H1 (cell line): ENCODE measurements around the gene TRA2A. TPM values are rescaled to one million over a fixed set of nuclear protein-coding genes. Genes with fewer than 3 reads are reported as not detected.

Experiments
- CTCF ChIA-PET: fragments of 300-600 bp; sonication (Branson Sonifier 250); formaldehyde crosslinking; loops from one replicate; lab custom pipeline; 2021; ENCODE audit not compliant: partially characterized antibody; lab: Charles Lee
- POLR2A ChIA-PET: fragments of 300-600 bp; sonication (Branson Sonifier 250); formaldehyde crosslinking; loops from one replicate; lab custom pipeline; 2021; ENCODE audit warnings: inconsistent platforms; ENCODE audit not compliant: partially characterized antibody; lab: Charles Lee
- DNase-seq, 2 experiments: peaks; one replicate each; pipeline versions ENCODE4 v3.0.0 to v3.0.0-alpha.2; 2010 to 2022; ENCODE audit warnings: low spot score in 2 of 2, low read depth in 1 of 2, mixed read lengths in 1 of 2
- FAIRE-seq: peaks from 2 replicates; lab custom pipeline; 2011; peaks lifted over from hg19 to GRCh38; lab: Jason Lieb, UNC
- H2AFZ ChIP-seq: 2 replicates; pipeline ENCODE4 v1.8.1; 2012; ENCODE audit warnings: low read length, inconsistent platforms
- H2AK5ac ChIP-seq: 2 replicates; pipeline ENCODE4 v1.6.1; 2013; ENCODE audit warnings: low read depth, low read length
- H2BK120ac ChIP-seq: replicated peaks from 2 replicates; pipeline ENCODE3; 2013; ENCODE audit warnings: low read depth, low read length, inconsistent platforms
- H2BK12ac ChIP-seq: 2 replicates; pipeline ENCODE4 v1.6.1; 2013; ENCODE audit warnings: low read depth, low read length
- H2BK15ac ChIP-seq: 2 replicates; pipeline ENCODE4 v1.6.1; 2013; ENCODE audit warnings: low read length
- H2BK20ac ChIP-seq: 2 replicates; pipeline ENCODE4 v1.6.1; 2013; ENCODE audit warnings: low read length
- H2BK5ac ChIP-seq: 2 replicates; pipeline ENCODE4 v1.6.1; 2013; ENCODE audit warnings: low read depth, low read length
- H3K14ac ChIP-seq: 2 replicates; pipeline ENCODE4 v1.6.1; 2013; ENCODE audit warnings: inconsistent platforms; ENCODE audit not compliant: insufficient read length
- H3K18ac ChIP-seq: 2 replicates; pipeline ENCODE4 v1.6.1; 2013; ENCODE audit warnings: low read length; ENCODE audit errors: extremely low read depth
- H3K23ac ChIP-seq: 2 replicates; pipeline ENCODE4 v1.6.1; 2013; ENCODE audit warnings: inconsistent platforms; ENCODE audit not compliant: insufficient read length
- H3K23me2 ChIP-seq: 2 replicates; pipeline ENCODE4 v1.6.1; 2013; ENCODE audit warnings: low read depth, low read length
- H3K27ac ChIP-seq: 2 replicates; pipeline ENCODE4 v1.6.1; 2011; ENCODE audit warnings: low read depth, low read length, inconsistent platforms
- H3K27me3 ChIP-seq, 4 experiments: replicated peaks in 1 of 4; 1 replicate in 1 of 4; 2 replicates in 3 of 4; pipeline versions ENCODE4 v1.6.1 to v1.8.1; 2011 to 2013; ENCODE audit warnings: low read length in 3 of 4, mild to moderate bottlenecking in 3 of 4, inconsistent platforms in 2 of 4, mixed read lengths in 2 of 4, moderate library complexity in 1 of 4; ENCODE audit not compliant: control insufficient read depth in 3 of 4, insufficient read depth in 3 of 4; ENCODE audit errors: extremely low read depth in 1 of 4
- H3K36me3 ChIP-seq, 4 experiments: 2 replicates each; pipeline versions ENCODE4 v1.6.1 to v1.8.1; 2011 to 2013; ENCODE audit warnings: mild to moderate bottlenecking in 4 of 4, low read length in 3 of 4, moderate library complexity in 2 of 4, control low read depth in 1 of 4, inconsistent platforms in 1 of 4; ENCODE audit not compliant: insufficient read depth in 4 of 4, control insufficient read depth in 2 of 4
- H3K4ac ChIP-seq: replicated peaks from 2 replicates; pipeline ENCODE3; 2013; ENCODE audit warnings: low read length, low read depth, mixed read lengths, inconsistent platforms; ENCODE audit not compliant: insufficient read length
- H3K4me1 ChIP-seq, 4 experiments: replicated peaks in 1 of 4; 1 replicate in 1 of 4; 2 replicates in 3 of 4; pipeline versions ENCODE4 v1.6.1 to v1.8.1; 2011 to 2013; ENCODE audit warnings: low read length in 3 of 4, inconsistent platforms in 2 of 4, mixed read lengths in 1 of 4; ENCODE audit not compliant: insufficient read depth in 4 of 4, control insufficient read depth in 3 of 4
- H3K4me2 ChIP-seq, 2 experiments: 2 replicates each; pipeline versions ENCODE4 v1.6.1 to v1.8.1; 2011 to 2013; ENCODE audit warnings: low read depth in 2 of 2, low read length in 2 of 2, control low read depth in 1 of 2, inconsistent platforms in 1 of 2, mild to moderate bottlenecking in 1 of 2; ENCODE audit not compliant: insufficient read depth in 1 of 2
- H3K4me3 ChIP-seq, 4 experiments: fragments of 200-600, 300-600 bp in 1 of 4; sonication (generic), shearing (Covaris generic), sonication (Bioruptor Twin) in 1 of 4; 2 replicates each; pipeline versions ENCODE4 v1.5.1 to v1.8.1; 2011 to 2016; ENCODE audit warnings: low read length in 4 of 4, low read depth in 3 of 4, control low read depth in 2 of 4, inconsistent platforms in 2 of 4, mild to moderate bottlenecking in 2 of 4, mixed read lengths in 1 of 4, moderate library complexity in 1 of 4; ENCODE audit not compliant: insufficient read depth in 2 of 4; ENCODE audit errors: extremely low read depth in 1 of 4
- H3K56ac ChIP-seq: replicated peaks from 2 replicates; pipeline ENCODE3; 2013; ENCODE audit warnings: low read depth, mild to moderate bottlenecking, mixed read lengths, low read length, inconsistent platforms; ENCODE audit not compliant: insufficient read length
- H3K79me1 ChIP-seq: 2 replicates; pipeline ENCODE4 v1.6.1; 2013; ENCODE audit warnings: low read depth, low read length, control low read depth
- H3K79me2 ChIP-seq, 2 experiments: 2 replicates each; pipeline versions ENCODE4 v1.6.1 to v1.8.1; 2012 to 2013; ENCODE audit warnings: low read length in 2 of 2, mild to moderate bottlenecking in 2 of 2, inconsistent platforms in 1 of 2; ENCODE audit not compliant: insufficient read depth in 2 of 2, control insufficient read depth in 1 of 2
- H3K9ac ChIP-seq, 4 experiments: replicated peaks in 1 of 4; 1 replicate in 1 of 4; 2 replicates in 3 of 4; pipeline versions ENCODE4 v1.6.1 to v1.8.1; 2011 to 2013; ENCODE audit warnings: low read depth in 3 of 4, low read length in 3 of 4, control low read depth in 2 of 4, mild to moderate bottlenecking in 2 of 4, moderate library complexity in 2 of 4, inconsistent platforms in 1 of 4; ENCODE audit errors: extremely low read depth in 1 of 4
- H3K9me3 ChIP-seq, 2 experiments: 2 replicates each; pipeline versions ENCODE4 v1.6.1 to v1.8.1; 2012 to 2013; ENCODE audit warnings: mild to moderate bottlenecking in 2 of 2, moderate library complexity in 2 of 2, control low read depth in 1 of 2, inconsistent platforms in 1 of 2, low read depth in 1 of 2, low read length in 1 of 2, mixed read lengths in 1 of 2; ENCODE audit not compliant: insufficient read depth in 2 of 2
- H4K20me1 ChIP-seq, 2 experiments: replicated peaks in 1 of 2; 2 replicates each; pipeline versions ENCODE3 to v1.8.1; 2011 to 2013; ENCODE audit warnings: inconsistent platforms in 2 of 2, low read length in 2 of 2, mild to moderate bottlenecking in 1 of 2; ENCODE audit not compliant: insufficient read depth in 2 of 2, control insufficient read depth in 1 of 2
- H4K5ac ChIP-seq: 2 replicates; pipeline ENCODE4 v1.6.1; 2013; ENCODE audit warnings: low read length, low read depth, mixed read lengths, inconsistent platforms; ENCODE audit not compliant: insufficient read length
- H4K8ac ChIP-seq: 2 replicates; pipeline ENCODE4 v1.8.0; 2013; ENCODE audit warnings: mild to moderate bottlenecking, moderate library complexity, low read length, inconsistent platforms; ENCODE audit not compliant: insufficient read depth; ENCODE audit errors: extremely low read depth
- H4K91ac ChIP-seq: replicated peaks from 2 replicates; pipeline ENCODE3; 2013; ENCODE audit warnings: low read length, mixed read lengths, inconsistent platforms; ENCODE audit not compliant: insufficient read length
- BRCA1 ChIP-seq: IDR thresholded peaks from 2 replicates; pipeline ENCODE4 v1.6.1; 2012; ENCODE audit warnings: low read depth, low read length, improper control_type of control experiment
- CHD1 ChIP-seq: IDR thresholded peaks from 2 replicates; pipeline ENCODE4 v1.6.1; 2012; ENCODE audit warnings: low read depth, low read length, improper control_type of control experiment
- CHD2 ChIP-seq: IDR thresholded peaks from 2 replicates; pipeline ENCODE4 v1.6.1; 2012; ENCODE audit warnings: low read length, improper control_type of control experiment
- CTBP2 ChIP-seq: IDR thresholded peaks from 2 replicates; pipeline ENCODE4 v1.7.0; 2011; ENCODE audit warnings: borderline replicate concordance, mild to moderate bottlenecking, moderate library complexity, mixed read lengths, low read length; ENCODE audit not compliant: insufficient read depth, insufficient read length
- FOSL1 ChIP-seq: IDR thresholded peaks from 2 replicates; pipeline ENCODE4 v1.6.1; 2011; ENCODE audit warnings: mild to moderate bottlenecking, low read depth, low read length, moderate library complexity; ENCODE audit not compliant: insufficient read depth
- HDAC6 ChIP-seq: IDR thresholded peaks from one replicate; pipeline ENCODE4 v1.7.1; 2012; ENCODE audit warnings: low read depth, mild to moderate bottlenecking, inconsistent platforms, low read length, moderate library complexity
- JUND ChIP-seq: IDR thresholded peaks from 2 replicates; pipeline ENCODE4 v1.6.1; 2011; ENCODE audit warnings: mild to moderate bottlenecking, improper control_type of control experiment, low read length
- PHF8 ChIP-seq: fragments of 200-600 bp; sonication (generic); conservative IDR thresholded peaks from 2 replicates; pipeline ENCODE4 v1.7.1; 2012; ENCODE audit warnings: low read depth, mild to moderate bottlenecking, inconsistent platforms, low read length, moderate library complexity
- POLR2A ChIP-seq, 2 experiments: IDR thresholded peaks; 1 replicate in 1 of 2; 2 replicates in 1 of 2; pipeline ENCODE4 v1.6.1; 2011; ENCODE audit warnings: low read depth in 2 of 2, low read length in 2 of 2, mild to moderate bottlenecking in 2 of 2; ENCODE audit errors: control extremely low read depth in 1 of 2
- RAD21 ChIP-seq, 2 experiments: IDR thresholded peaks in 1 of 2; conservative IDR thresholded peaks in 1 of 2; 2 replicates each; pipeline ENCODE4 v1.6.1; 2011; ENCODE audit warnings: low read depth in 2 of 2, low read length in 2 of 2, improper control_type of control experiment in 1 of 2, inconsistent platforms in 1 of 2, mild to moderate bottlenecking in 1 of 2, moderate library complexity in 1 of 2
- RBBP5 ChIP-seq: IDR thresholded peaks from 2 replicates; pipeline ENCODE4 v1.7.1; 2012; ENCODE audit warnings: low read depth, mild to moderate bottlenecking, inconsistent platforms, low read length, moderate library complexity, borderline replicate concordance
- RFX5 ChIP-seq: IDR thresholded peaks from 2 replicates; pipeline ENCODE4 v1.6.1; 2011; ENCODE audit warnings: low read depth, low read length, improper control_type of control experiment, borderline replicate concordance
- SUZ12 ChIP-seq: fragments of 200-600 bp; sonication (generic); IDR thresholded peaks from 2 replicates; pipeline ENCODE4 v1.6.1; 2012; ENCODE audit warnings: mild to moderate bottlenecking, inconsistent platforms, low read length, moderate library complexity, mixed read lengths
- WGBS, 2 experiments: shearing (Covaris generic) in 1 of 2; methylation state at CpG; one replicate each; pipeline versions ENCODE4 v1.1.6 to v1.1.7; 2013 to 2015; ENCODE audit warnings: low lambda C conversion rate in 2 of 2, mixed read lengths in 2 of 2, inconsistent platforms in 1 of 2, low coverage in 1 of 2, missing lambda C conversion rate in 1 of 2; ENCODE audit not compliant: insufficient replicate concordance in 2 of 2, insufficient coverage in 1 of 2, insufficient read length in 1 of 2; ENCODE audit errors: extremely low coverage in 1 of 2, missing lambda C conversion rate in 1 of 2; 5-methylcytosine and 5-hydroxymethylcytosine counted together
- polyA plus RNA-seq, 7 experiments: library from polyadenylated mRNA; depleted of rRNA in 3 of 7; stranded (reverse) in 5 of 7; unstranded in 2 of 7; fragments of >200 nt in 5 of 7; fragments of 200-250 nt in 2 of 7; gene quantifications; 1 replicate in 5 of 7; 2 replicates in 1 of 7; 4 replicates in 1 of 7; pipeline versions ENCODE4 v1.2.1 to v1.2.3, GENCODE V29; 2011 to 2013; ENCODE audit warnings: missing spikeins in 2 of 7, mixed read lengths in 2 of 7
- total RNA-seq: library from RNA; stranded (reverse); fragmentation: NEBNext Ultra II Directional; extraction: Animal tissue kit (Norgen Biotek cat#: 25700); gene quantifications from 2 replicates; pipeline ENCODE4 v1.2.1, GENCODE V29; 2021

Gene TRA2A
- total and polyA plus RNA-seq, 2 of the 8 experiments (the other 6 are each of a cell fraction or from before 2014, with no cell fraction given), result 116 to 125 TPM

GRCh38 chr7:23524473-23524872, 7.3 kb downstream of the TRA2A start:
- no peaks in the 10 kb centered on the region for H3K27me3 ChIP-seq
- FAIRE-seq, result no peak
- no peak overlapping the region for H2BK5ac ChIP-seq
- ChIA-PET CTCF (interaction anchor here (0.9 to 1.5 kb wide), 7 partner anchors 13 to 251 kb away, joined by 3 to 5 read pairs (median 4); no protein-coding TSS in a partner anchor), POLR2A (interaction anchor here (0.6 to 4.0 kb wide), 11 partner anchors 8 to 131 kb away, joined by 3 to 21 read pairs (median 4); partner anchors contain the start of gene TRA2A)
- no peak for DNase-seq
- no peak overlapping the region for H4K91ac ChIP-seq
- no peak overlapping the region for H2AK5ac ChIP-seq
- no peak overlapping the region for H3K56ac ChIP-seq
- no peaks in the 10 kb centered on the region for H3K79me1 ChIP-seq
- H2BK12ac ChIP-seq, result no peak overlapping the region
- H4K20me1 ChIP-seq, result peaks cover 19 to 55% of the 10 kb centered on the region in 2 experiments
- no peak overlapping the region for H3K4me3 ChIP-seq
- no peak overlapping the region for H2BK120ac ChIP-seq
- no peaks in the 10 kb centered on the region; the same call in 1 of the 2 replicates for H3K23me2 ChIP-seq
- H2BK15ac ChIP-seq, result no peak overlapping the region
- H2AFZ ChIP-seq, result no peak overlapping the region
- no peak overlapping the region for H3K4me2 ChIP-seq
- H3K27ac ChIP-seq, result no peak overlapping the region
- peaks cover 6 to 27% (median 19%) of the 10 kb centered on the region in 4 experiments for H3K36me3 ChIP-seq
- H3K79me2 ChIP-seq, result peaks cover 61 to 100% of the 10 kb centered on the region in 2 experiments
- WGBS, 2 experiments, result 93% methylated on average over 7 of the region's 7 CpGs; no CpG with 5 or more reads in 1 of the 2 experiments
- no peak overlapping the region for H4K8ac ChIP-seq
- H3K4me1 ChIP-seq, result peaks cover 0 to 2% (median 1%) of the 10 kb centered on the region in 4 experiments; a peak in 3 of 7 replicates
- H3K23ac ChIP-seq, result no peak overlapping the region
- no peak overlapping the region for H4K5ac ChIP-seq
- H3K18ac ChIP-seq, result no peak overlapping the region
- no peak overlapping the region for H3K14ac ChIP-seq
- H3K9me3 ChIP-seq, result no peaks in the 10 kb centered on the region
- H3K9ac ChIP-seq, result no peak overlapping the region
- H2BK20ac ChIP-seq, result no peak overlapping the region
- H3K4ac ChIP-seq, result no peak overlapping the region
- TF ChIP-seq POLR2A (IDR thresholded peaks at IDR 0.05; ENCODE audit: control extremely low read depth in 1 of 2, low read depth in 2 of 2, low read length in 2 of 2) (no peak), JUND (no peak), SUZ12 (no peak), CTBP2 (no peak), RFX5 (no peak), RAD21 (IDR thresholded peaks at IDR 0.05 in 1 of 2, conservative IDR thresholded peaks at IDR 0.05 in 1 of 2; ENCODE audit: low read depth in 2 of 2, low read length in 2 of 2) (no peak), HDAC6 (no peak), BRCA1 (no peak), FOSL1 (no peak), CHD2 (no peak), PHF8 (no peak), RBBP5 (no peak), CHD1 (no peak)
